ENCODE results near the gene RSPO3. TPM values are rescaled to one million over a fixed set of nuclear protein-coding genes. Genes with fewer than 3 reads are reported as not detected.

RSPO3 gene
- 8.4 TPM for polyA plus RNA-seq (2013, experiment 1 of 2)
- polyA plus RNA-seq (2013, experiment 2 of 2), result 13.1 TPM

GRCh38 chr6:127118298-127119101 is at the start of gene RSPO3:
TSS of gene RSPO3 (plus strand) at chr6:127118671. CDS start at chr6:127119193, 522 bp downstream.
- Histone ChIP-seq H3K27ac (ENCODE audit: low read depth, low read length, severe bottlenecking) (no peak within 1 kb of the TSS), H3K4me1 (ENCODE audit: control insufficient read depth, insufficient read depth, low read length, poor library complexity, severe bottlenecking) (peaks cover 8% of the 10 kb centered on the region), H3K4me3 (ENCODE audit: extremely low read depth, insufficient read depth, low read length, poor library complexity, severe bottlenecking) (peak within 1 kb of the TSS; percentile 44), H3K9me3 (ENCODE audit: control insufficient read depth, low read length) (no peaks in the 10 kb centered on the region), H3K36me3 (ENCODE audit: control insufficient read depth, insufficient read depth, low read length) (no peaks in the 10 kb centered on the region)
- WGBS, 2 experiments (ENCODE audit: insufficient coverage in 2 of 2), result 0% methylated on average over 8 to 38 of the region's 63 CpGs

GRCh38 chr6:127069659-127070279 is 48.7 kb upstream of the RSPO3 start:
- no CpG with 5 or more reads among the region's 3 CpGs for WGBS, 2 experiments (ENCODE audit: insufficient coverage in 2 of 2)

GRCh38 chr6:127073222-127073621 is 45.2 kb upstream of the RSPO3 start:
- H3K36me3 ChIP-seq (ENCODE audit: control insufficient read depth, insufficient read depth, low read length), result no peaks in the 10 kb centered on the region
- no peak overlapping the region for H3K27ac ChIP-seq (ENCODE audit: low read depth, low read length, severe bottlenecking)
- no peak overlapping the region for H3K4me3 ChIP-seq (ENCODE audit: extremely low read depth, insufficient read depth, low read length, poor library complexity, severe bottlenecking)
- H3K4me1 ChIP-seq (ENCODE audit: control insufficient read depth, insufficient read depth, low read length, poor library complexity, severe bottlenecking), result no peaks in the 10 kb centered on the region
- H3K9me3 ChIP-seq (ENCODE audit: control insufficient read depth, low read length), result no peaks in the 10 kb centered on the region
- WGBS, 2 experiments (ENCODE audit: insufficient coverage in 2 of 2), result no CpG with 5 or more reads among the region's 1 CpG

More at GRCh38 chr6:127069659-127070279, 48.7 kb upstream of the RSPO3 start:
- Histone ChIP-seq H3K4me1 (ENCODE audit: control insufficient read depth, insufficient read depth, low read length, poor library complexity, severe bottlenecking) (no peaks in the 10 kb centered on the region), H3K4me3 (ENCODE audit: extremely low read depth, insufficient read depth, low read length, poor library complexity, severe bottlenecking) (no peak overlapping the region), H3K9me3 (ENCODE audit: control insufficient read depth, low read length) (no peaks in the 10 kb centered on the region), H3K36me3 (ENCODE audit: control insufficient read depth, insufficient read depth, low read length) (no peaks in the 10 kb centered on the region), H3K27ac (ENCODE audit: low read depth, low read length, severe bottlenecking) (no peak overlapping the region)

GRCh38 chr6:127076466-127076865 is 42.0 kb upstream of the RSPO3 start:
- Histone ChIP-seq H3K36me3 (ENCODE audit: control insufficient read depth, insufficient read depth, low read length) (no peaks in the 10 kb centered on the region), H3K27ac (ENCODE audit: low read depth, low read length, severe bottlenecking) (no peak overlapping the region), H3K4me1 (ENCODE audit: control insufficient read depth, insufficient read depth, low read length, poor library complexity, severe bottlenecking) (no peaks in the 10 kb centered on the region), H3K9me3 (ENCODE audit: control insufficient read depth, low read length) (no peaks in the 10 kb centered on the region), H3K4me3 (ENCODE audit: extremely low read depth, insufficient read depth, low read length, poor library complexity, severe bottlenecking) (no peak overlapping the region)
- 86 to 97% methylated on average over 3 of the region's 4 CpGs for WGBS, 2 experiments (ENCODE audit: insufficient coverage in 2 of 2)

- H3K36me3 ChIP-seq (ENCODE audit: control insufficient read depth, insufficient read depth, low read length), result no peaks in the 10 kb centered on the region
- no peak overlapping the region for H3K27ac ChIP-seq (ENCODE audit: low read depth, low read length, severe bottlenecking)
- no peak overlapping the region for H3K4me3 ChIP-seq (ENCODE audit: extremely low read depth, insufficient read depth, low read length, poor library complexity, severe bottlenecking)
- no peaks in the 10 kb centered on the region for H3K4me1 ChIP-seq (ENCODE audit: control insufficient read depth, insufficient read depth, low read length, poor library complexity, severe bottlenecking)
- no CpG with 5 or more reads among the region's 2 CpGs for WGBS, 2 experiments (ENCODE audit: insufficient coverage in 2 of 2)
- no peaks in the 10 kb centered on the region for H3K9me3 ChIP-seq (ENCODE audit: control insufficient read depth, low read length)
Measured at GRCh38 chr6:127077886-127078285, 40.6 kb upstream of the RSPO3 start.

GRCh38 chr6:127078669-127079068 is 39.8 kb upstream of the RSPO3 start:
- Histone ChIP-seq H3K27ac (ENCODE audit: low read depth, low read length, severe bottlenecking) (no peak overlapping the region), H3K36me3 (ENCODE audit: control insufficient read depth, insufficient read depth, low read length) (no peaks in the 10 kb centered on the region), H3K4me1 (ENCODE audit: control insufficient read depth, insufficient read depth, low read length, poor library complexity, severe bottlenecking) (no peaks in the 10 kb centered on the region), H3K9me3 (ENCODE audit: control insufficient read depth, low read length) (no peaks in the 10 kb centered on the region), H3K4me3 (ENCODE audit: extremely low read depth, insufficient read depth, low read length, poor library complexity, severe bottlenecking) (no peak overlapping the region)
- WGBS, 2 experiments (ENCODE audit: insufficient coverage in 2 of 2), result 93 to 95% methylated on average over 3 to 4 of the region's 5 CpGs

- no peak overlapping the region for H3K4me3 ChIP-seq (ENCODE audit: extremely low read depth, insufficient read depth, low read length, poor library complexity, severe bottlenecking)
- H3K36me3 ChIP-seq (ENCODE audit: control insufficient read depth, insufficient read depth, low read length), result no peaks in the 10 kb centered on the region
- H3K4me1 ChIP-seq (ENCODE audit: control insufficient read depth, insufficient read depth, low read length, poor library complexity, severe bottlenecking), result no peaks in the 10 kb centered on the region
- no peak overlapping the region for H3K27ac ChIP-seq (ENCODE audit: low read depth, low read length, severe bottlenecking)
- H3K9me3 ChIP-seq (ENCODE audit: control insufficient read depth, low read length), result no peaks in the 10 kb centered on the region
Measured at GRCh38 chr6:127079681-127080080, 38.8 kb upstream of the RSPO3 start.

- Histone ChIP-seq H3K36me3 (ENCODE audit: control insufficient read depth, insufficient read depth, low read length) (no peaks in the 10 kb centered on the region), H3K4me3 (ENCODE audit: extremely low read depth, insufficient read depth, low read length, poor library complexity, severe bottlenecking) (no peak overlapping the region), H3K9me3 (ENCODE audit: control insufficient read depth, low read length) (no peaks in the 10 kb centered on the region), H3K27ac (ENCODE audit: low read depth, low read length, severe bottlenecking) (no peak overlapping the region), H3K4me1 (ENCODE audit: control insufficient read depth, insufficient read depth, low read length, poor library complexity, severe bottlenecking) (no peaks in the 10 kb centered on the region)
- WGBS, 2 experiments (ENCODE audit: insufficient coverage in 2 of 2), result 100% methylated on average over 1 to 2 of the region's 3 CpGs
Measured at GRCh38 chr6:127080081-127080480, 38.4 kb upstream of the RSPO3 start.

- WGBS, 2 experiments (ENCODE audit: insufficient coverage in 2 of 2), result 83 to 92% methylated on average over 1 of the region's 2 CpGs
- no peaks in the 10 kb centered on the region for H3K9me3 ChIP-seq (ENCODE audit: control insufficient read depth, low read length)
- no peak overlapping the region for H3K4me3 ChIP-seq (ENCODE audit: extremely low read depth, insufficient read depth, low read length, poor library complexity, severe bottlenecking)
- no peaks in the 10 kb centered on the region for H3K36me3 ChIP-seq (ENCODE audit: control insufficient read depth, insufficient read depth, low read length)
- no peaks in the 10 kb centered on the region for H3K4me1 ChIP-seq (ENCODE audit: control insufficient read depth, insufficient read depth, low read length, poor library complexity, severe bottlenecking)
- H3K27ac ChIP-seq (ENCODE audit: low read depth, low read length, severe bottlenecking), result no peak overlapping the region
Measured at GRCh38 chr6:127083231-127083962, 35.1 kb upstream of the RSPO3 start.

- H3K36me3 ChIP-seq (ENCODE audit: control insufficient read depth, insufficient read depth, low read length), result no peaks in the 10 kb centered on the region
- no peak overlapping the region for H3K27ac ChIP-seq (ENCODE audit: low read depth, low read length, severe bottlenecking)
- H3K4me1 ChIP-seq (ENCODE audit: control insufficient read depth, insufficient read depth, low read length, poor library complexity, severe bottlenecking), result no peaks in the 10 kb centered on the region
- H3K4me3 ChIP-seq (ENCODE audit: extremely low read depth, insufficient read depth, low read length, poor library complexity, severe bottlenecking), result no peak overlapping the region
- WGBS, 2 experiments (ENCODE audit: insufficient coverage in 2 of 2), result 80 to 82% methylated on average over 1 of the region's 2 CpGs
- no peaks in the 10 kb centered on the region for H3K9me3 ChIP-seq (ENCODE audit: control insufficient read depth, low read length)
Measured at GRCh38 chr6:127083963-127084310, 34.5 kb upstream of the RSPO3 start.

Data from mesodermal cell (in vitro differentiated cells).